Ramos (cell line): ENCODE results near the gene MAP1LC3B2.
"Not testable (repeated sequence)": the region's sequence is repeated elsewhere in the genome, so short reads cannot be mapped to it uniquely, and the experiment has no call there.

Experiments
- in situ Hi-C: fragments of 300-500 bp; cut with MboI; formaldehyde crosslinking; loops from one replicate; pipeline ENCODE4 v1.14.3; 2022; ENCODE audit warnings: low sequenced_read_pairs; ENCODE audit not compliant: unreplicated experiment

Gene MAP1LC3B2

DNA sequence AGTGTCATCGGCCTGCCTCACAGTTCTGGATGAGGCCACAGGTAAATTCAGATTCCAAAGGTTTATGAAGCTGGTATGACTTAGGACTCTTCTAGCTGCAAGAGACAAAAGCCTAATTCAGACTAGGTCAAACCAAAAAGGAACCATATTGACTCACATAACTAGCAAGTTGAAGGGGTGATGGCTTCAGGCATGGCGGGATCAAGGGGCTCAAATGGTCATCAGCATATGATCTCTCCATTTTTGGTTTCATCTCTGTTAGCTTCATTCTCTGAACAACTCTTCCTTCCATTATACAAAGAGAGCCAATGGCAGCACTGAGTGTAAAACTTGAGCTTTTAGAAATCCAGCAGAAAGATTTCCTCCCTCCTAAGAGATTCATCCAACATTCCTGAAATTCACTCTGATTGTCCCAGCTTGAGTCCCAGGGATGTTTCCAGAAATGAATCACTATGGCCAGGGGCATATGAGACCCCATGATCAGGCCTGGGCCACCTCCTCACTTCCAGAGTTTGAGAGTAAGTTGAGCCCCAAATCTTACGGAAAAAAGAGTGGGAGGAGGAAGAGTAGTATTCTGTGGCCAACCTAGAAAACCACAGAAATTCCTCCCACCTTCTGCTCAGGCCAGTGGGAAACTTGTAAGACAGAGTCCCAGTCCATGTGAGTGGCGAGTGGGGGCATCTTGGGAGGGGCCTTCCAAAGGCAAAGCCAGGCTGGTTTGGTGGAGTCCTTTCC, 2.0 kb upstream of the MAP1LC3B2 start:
- in situ Hi-C loops = no loop called here

- in situ Hi-C loops = no loop called here
Observed at GRCh38 chr12:116558280-116559161, 660 bp upstream of the MAP1LC3B2 start.

GRCh38 chr12:116561181-116561821, 2.1 kb downstream of the MAP1LC3B2 start:
- in situ Hi-C loops = no loop called here

DNA sequence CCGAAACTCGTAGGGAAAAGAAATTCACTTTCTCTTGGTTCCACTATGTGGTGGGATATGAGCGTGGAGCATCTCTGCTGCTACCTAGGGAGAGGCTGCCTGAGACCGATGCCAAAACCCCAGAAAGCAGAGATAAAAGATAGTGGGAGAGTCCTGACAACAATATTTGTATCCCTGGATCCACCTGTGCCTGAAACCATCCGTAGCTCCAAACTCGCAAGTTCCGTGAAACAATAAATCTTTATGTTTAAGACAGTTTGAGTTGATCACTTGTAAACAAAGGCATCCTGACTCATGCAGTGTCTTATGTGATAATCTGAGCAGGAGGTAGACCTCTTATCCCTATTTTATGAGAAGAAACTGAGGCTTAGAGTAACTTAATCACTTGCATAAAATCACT, 2.9 kb downstream of the MAP1LC3B2 start:
- in situ Hi-C loops = no loop called here

DNA sequence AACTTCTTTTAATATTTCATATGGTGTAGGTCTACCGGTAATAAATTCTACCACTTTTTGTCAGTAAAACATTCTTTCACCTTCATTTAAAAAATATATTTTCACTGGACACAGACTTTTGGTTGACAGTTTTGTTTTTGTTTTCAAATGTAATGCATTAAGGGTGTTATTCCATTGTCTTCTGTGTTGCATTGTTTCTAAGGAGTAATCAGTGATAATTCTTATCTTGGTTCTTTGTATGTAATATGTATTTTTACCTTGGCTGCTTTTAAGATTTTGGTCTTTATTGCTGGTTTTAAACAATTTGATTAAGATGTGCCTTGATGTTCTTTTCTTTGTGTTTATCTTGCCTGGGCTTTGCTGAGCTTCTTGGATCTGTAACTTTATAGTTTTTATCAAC, 4.1 kb downstream of the MAP1LC3B2 start:
- in situ Hi-C loops = no loop called here

DNA sequence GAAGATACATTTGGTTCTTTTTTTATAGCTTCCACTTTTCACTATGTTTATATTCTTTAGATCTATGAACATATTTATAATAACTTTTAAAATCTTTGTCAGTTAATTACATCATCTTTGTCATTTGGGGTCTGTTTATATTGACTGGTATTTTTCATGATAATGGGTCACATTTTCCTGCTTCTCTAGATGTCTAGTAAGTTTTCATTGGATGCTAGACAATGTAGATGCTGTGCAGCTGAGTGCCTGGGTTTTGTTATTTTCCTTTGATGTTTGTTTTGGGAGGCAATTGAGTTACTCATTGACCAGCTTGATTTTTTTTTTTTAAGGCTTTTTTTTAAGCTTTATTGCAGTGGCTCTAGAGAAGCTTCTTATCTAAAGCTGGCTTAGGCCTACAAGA, 4.9 kb downstream of the MAP1LC3B2 start:
- in situ Hi-C loops = no loop called here

- in situ Hi-C loops = not testable (repeated sequence)
Observed at GRCh38 chr12:116565221-116565620, 6.0 kb downstream of the MAP1LC3B2 start.

GRCh38 chr12:116565963-116566362, 6.8 kb downstream of the MAP1LC3B2 start:
- in situ Hi-C loops = no loop called here

DNA sequence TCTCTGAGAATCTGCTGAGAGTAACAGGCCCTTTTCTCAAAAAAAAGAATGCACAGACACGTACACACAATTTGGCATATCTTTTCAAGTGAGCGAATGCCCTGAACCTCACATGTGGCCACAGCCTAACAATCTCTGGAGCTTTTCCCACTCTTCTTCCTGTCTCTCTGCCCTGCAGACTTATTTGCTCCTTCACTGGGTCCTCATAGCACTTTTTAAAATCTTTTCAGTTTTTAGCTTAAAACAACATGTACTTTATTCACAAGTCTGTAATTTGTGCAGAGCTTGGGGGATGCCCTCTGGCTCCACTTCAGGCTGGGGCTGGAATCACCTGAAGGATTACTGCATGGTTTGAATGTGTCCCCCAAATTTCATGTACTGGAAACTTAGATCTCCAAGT, 9.0 kb downstream of the MAP1LC3B2 start:
- in situ Hi-C loops = no loop called here

GRCh38 chr12:116571089-116571488, 11.9 kb downstream of the MAP1LC3B2 start:
- in situ Hi-C loops = no loop called here

DNA sequence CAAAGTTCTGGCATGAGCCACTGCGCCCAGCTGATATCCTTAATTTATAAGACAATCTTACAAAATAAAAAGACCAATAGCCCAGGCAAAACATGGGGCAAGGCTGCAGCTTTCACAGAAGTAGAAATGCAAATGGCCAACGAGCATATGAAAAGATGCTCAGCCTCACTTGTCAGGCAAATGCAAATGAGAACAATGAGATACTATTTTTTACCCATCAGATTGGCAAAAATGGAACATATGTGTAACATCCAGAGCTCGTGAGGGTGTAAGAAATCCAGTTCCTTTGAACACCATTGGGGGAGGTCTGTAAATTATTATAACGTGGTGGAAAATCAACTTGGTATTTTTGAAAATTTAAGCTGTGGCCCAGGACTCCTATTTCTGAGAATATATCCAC, 14.6 kb downstream of the MAP1LC3B2 start:
- in situ Hi-C loops = no loop called here

DNA sequence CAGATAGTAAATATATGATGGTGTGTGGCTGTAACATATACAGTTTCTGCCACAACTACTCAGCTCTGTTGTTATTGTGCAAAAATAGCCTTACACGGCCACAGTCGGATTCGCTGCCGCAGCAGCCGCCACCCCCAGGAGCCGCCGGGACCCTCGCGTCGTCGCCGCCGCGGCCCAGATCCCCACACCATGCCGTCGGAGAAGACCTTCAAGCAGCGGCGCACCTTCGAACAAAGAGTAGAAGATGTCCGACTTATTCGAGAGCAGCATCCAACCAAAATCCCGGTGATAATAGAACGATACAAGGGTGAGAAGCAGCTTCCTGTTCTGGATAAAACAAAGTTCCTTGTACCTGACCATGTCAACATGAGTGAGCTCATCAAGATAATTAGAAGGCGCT, 16.6 kb downstream of the MAP1LC3B2 start:
- in situ Hi-C loops = not testable (repeated sequence)

DNA sequence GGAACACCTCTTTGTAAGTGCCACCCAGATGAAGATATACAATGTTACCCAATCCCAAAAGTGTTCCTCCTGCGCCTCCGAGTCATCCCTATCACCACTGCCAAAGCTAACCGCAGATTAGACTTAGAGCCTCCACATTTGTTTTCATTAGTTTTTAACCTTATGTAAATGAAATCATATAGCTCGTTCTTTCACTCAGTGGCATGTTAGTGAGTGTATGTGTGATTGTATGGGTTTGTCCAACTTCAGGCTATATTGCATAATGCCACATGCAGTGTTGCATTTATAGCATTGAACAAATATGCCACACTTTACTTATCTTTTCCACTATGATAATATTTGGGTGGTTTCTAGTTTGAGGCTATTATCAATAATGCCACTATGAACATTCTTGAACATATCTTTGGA, 18.0 kb downstream of the MAP1LC3B2 start:
- in situ Hi-C loops = no loop called here

- in situ Hi-C loops = no loop called here
Observed at GRCh38 chr12:116578051-116578450, 18.9 kb downstream of the MAP1LC3B2 start.

- in situ Hi-C loops = no loop called here
Observed at GRCh38 chr12:116582610-116583009, 23.4 kb downstream of the MAP1LC3B2 start.

GRCh38 chr12:116583129-116583694, 24.0 kb downstream of the MAP1LC3B2 start:
- in situ Hi-C loops = no loop called here

GRCh38 chr12:116587270-116587669, 28.1 kb downstream of the MAP1LC3B2 start:
- in situ Hi-C loops = no loop called here

- in situ Hi-C loops = no loop called here
Observed at GRCh38 chr12:116588390-116589028, 29.3 kb downstream of the MAP1LC3B2 start.

- in situ Hi-C loops = no loop called here
Observed at GRCh38 chr12:116589581-116589980, 30.4 kb downstream of the MAP1LC3B2 start.

DNA sequence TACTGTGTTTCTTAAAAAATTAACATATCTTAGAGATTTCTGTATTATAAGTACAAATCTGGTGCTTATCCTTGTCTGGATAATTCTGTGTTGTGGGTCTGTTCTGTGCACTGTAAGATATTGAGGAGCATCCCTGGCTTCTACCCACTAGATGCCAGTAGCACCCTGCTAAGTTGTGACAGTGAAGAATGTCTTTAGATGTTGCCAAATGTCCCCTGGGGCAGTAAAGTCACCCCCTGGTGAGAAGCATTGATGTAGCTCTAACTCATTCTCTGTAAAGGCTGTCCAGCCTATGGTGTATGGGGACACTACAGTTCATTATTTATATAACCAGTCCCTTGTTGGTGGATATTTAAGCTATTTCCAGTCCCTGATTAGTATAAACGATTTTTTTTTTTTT, 31.4 kb downstream of the MAP1LC3B2 start:
- in situ Hi-C loops = no loop called here
